DND-41 (cell line): ENCODE measurements around the gene RASAL2.

ENCODE experiments used
- ATAC-seq: fragments of 200-7000 bp; cut with Tn5 transposase; 3 replicates; pipeline ENCODE4 v1.9.1; 2021; ENCODE audit warnings: low read depth; ENCODE audit not compliant: insufficient read depth
- DNase-seq: peaks from one replicate; pipeline ENCODE4 v3.0.0-alpha.2; 2020
- H2AFZ ChIP-seq: 2 replicates; pipeline ENCODE4 v1.6.0; 2012; ENCODE audit warnings: low read depth, low read length
- H3K27ac ChIP-seq: 2 replicates; pipeline ENCODE4 v1.5.1; 2012; ENCODE audit warnings: low read length, inconsistent platforms
- H3K27me3 ChIP-seq: fragments of 200-600 bp; sonication (generic); 2 replicates; pipeline ENCODE4 v1.6.0; 2012; ENCODE audit warnings: low read length, mild to moderate bottlenecking, inconsistent platforms; ENCODE audit not compliant: insufficient read depth, poor library complexity
- H3K36me3 ChIP-seq: 2 replicates; pipeline ENCODE4 v1.5.1; 2012; ENCODE audit warnings: low read length, inconsistent platforms; ENCODE audit not compliant: insufficient read depth
- H3K4me1 ChIP-seq: 2 replicates; pipeline ENCODE4 v1.5.1; 2012; ENCODE audit warnings: mild to moderate bottlenecking, low read length; ENCODE audit not compliant: insufficient read depth
- H3K4me2 ChIP-seq: 2 replicates; pipeline ENCODE4 v1.6.0; 2012; ENCODE audit warnings: mild to moderate bottlenecking, moderate library complexity, low read length, inconsistent platforms; ENCODE audit not compliant: insufficient read depth
- H3K4me3 ChIP-seq, 2 experiments: fragments of 200-600 bp in 1 of 2; shearing (Covaris generic) in 1 of 2; 2 replicates each; pipeline ENCODE4 v1.5.1; 2012 to 2016; ENCODE audit warnings: inconsistent platforms in 2 of 2, low read length in 2 of 2, mild to moderate bottlenecking in 2 of 2, low read depth in 1 of 2, moderate library complexity in 1 of 2
- H3K79me2 ChIP-seq: 2 replicates; pipeline ENCODE4 v1.6.0; 2012; ENCODE audit warnings: low read length, inconsistent platforms; ENCODE audit not compliant: insufficient read depth
- H3K9ac ChIP-seq: 2 replicates; pipeline ENCODE4 v1.6.0; 2012; ENCODE audit warnings: low read depth, mild to moderate bottlenecking, inconsistent platforms, low read length, moderate library complexity
- H3K9me3 ChIP-seq: 2 replicates; pipeline ENCODE4 v1.5.1; 2012; ENCODE audit warnings: low read length, moderate library complexity, mild to moderate bottlenecking, inconsistent platforms; ENCODE audit not compliant: insufficient read depth, severe bottlenecking
- H4K20me1 ChIP-seq: 2 replicates; pipeline ENCODE4 v1.6.0; 2012; ENCODE audit warnings: low read length; ENCODE audit not compliant: insufficient read depth
- EZH2 ChIP-seq: IDR thresholded peaks from 3 replicates; pipeline ENCODE4 v1.6.1; 2012; ENCODE audit warnings: borderline replicate concordance, low read depth, mild to moderate bottlenecking, moderate library complexity, low read length, inconsistent platforms; ENCODE audit not compliant: severe bottlenecking
- TF ChIP-seq, protein P1 (sequence below): IDR thresholded peaks from 2 replicates; pipeline ENCODE4 v1.5.1; 2012; ENCODE audit warnings: borderline replicate concordance, low read length, moderate library complexity, mild to moderate bottlenecking; ENCODE audit not compliant: poor library complexity, severe bottlenecking; ENCODE audit errors: extremely low read depth

Gene RASAL2

GRCh38 chr1:178121883-178122282, 28.0 kb downstream of the RASAL2 start:
- Histone ChIP-seq H3K4me2 (no peak overlapping the region), H3K27ac (no peak overlapping the region), H3K4me1 (no peaks in the 10 kb centered on the region), H3K9me3 (no peaks in the 10 kb centered on the region), H2AFZ (no peak overlapping the region), H4K20me1 (no peaks in the 10 kb centered on the region), H3K36me3 (no peaks in the 10 kb centered on the region), H3K79me2 (no peaks in the 10 kb centered on the region), H3K9ac (no peak overlapping the region), H3K27me3 (no peaks in the 10 kb centered on the region), H3K4me3 (no peak overlapping the region)
- TF ChIP-seq EZH2: no peak
- TF ChIP-seq, protein P1, sequence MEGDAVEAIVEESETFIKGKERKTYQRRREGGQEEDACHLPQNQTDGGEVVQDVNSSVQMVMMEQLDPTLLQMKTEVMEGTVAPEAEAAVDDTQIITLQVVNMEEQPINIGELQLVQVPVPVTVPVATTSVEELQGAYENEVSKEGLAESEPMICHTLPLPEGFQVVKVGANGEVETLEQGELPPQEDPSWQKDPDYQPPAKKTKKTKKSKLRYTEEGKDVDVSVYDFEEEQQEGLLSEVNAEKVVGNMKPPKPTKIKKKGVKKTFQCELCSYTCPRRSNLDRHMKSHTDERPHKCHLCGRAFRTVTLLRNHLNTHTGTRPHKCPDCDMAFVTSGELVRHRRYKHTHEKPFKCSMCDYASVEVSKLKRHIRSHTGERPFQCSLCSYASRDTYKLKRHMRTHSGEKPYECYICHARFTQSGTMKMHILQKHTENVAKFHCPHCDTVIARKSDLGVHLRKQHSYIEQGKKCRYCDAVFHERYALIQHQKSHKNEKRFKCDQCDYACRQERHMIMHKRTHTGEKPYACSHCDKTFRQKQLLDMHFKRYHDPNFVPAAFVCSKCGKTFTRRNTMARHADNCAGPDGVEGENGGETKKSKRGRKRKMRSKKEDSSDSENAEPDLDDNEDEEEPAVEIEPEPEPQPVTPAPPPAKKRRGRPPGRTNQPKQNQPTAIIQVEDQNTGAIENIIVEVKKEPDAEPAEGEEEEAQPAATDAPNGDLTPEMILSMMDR: no peak
- ATAC-seq (no peak), DNase-seq (no peak)

DNA sequence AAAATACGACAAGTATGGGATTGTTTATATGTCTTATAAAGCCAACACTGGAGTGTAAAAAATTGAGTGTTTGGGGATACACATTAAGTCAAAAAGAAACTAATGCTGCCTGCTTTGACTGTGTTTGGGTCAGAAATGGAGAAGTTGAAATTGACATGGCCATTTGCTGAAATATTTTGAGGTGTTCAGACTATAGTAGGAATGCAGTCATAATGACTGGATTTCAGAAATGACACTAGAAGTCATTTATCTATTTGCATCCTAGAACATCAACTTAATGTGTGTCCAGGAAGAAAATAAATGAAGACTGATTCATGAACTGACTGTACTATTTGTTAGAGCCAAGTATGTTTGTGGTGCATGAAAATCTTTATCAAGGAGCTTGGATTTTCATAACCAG, 28.4 kb downstream of the RASAL2 start:
- no peaks in the 10 kb centered on the region for H3K79me2 ChIP-seq
- no peak for ATAC-seq

GRCh38 chr1:178124115-178124514, 30.2 kb downstream of the RASAL2 start:
- Histone ChIP-seq H2AFZ (no peak overlapping the region), H3K27ac (no peak overlapping the region), H3K9me3 (no peaks in the 10 kb centered on the region), H3K4me1 (no peaks in the 10 kb centered on the region), H3K9ac (no peak overlapping the region), H4K20me1 (no peaks in the 10 kb centered on the region), H3K36me3 (no peaks in the 10 kb centered on the region), H3K4me3 (no peak overlapping the region), H3K27me3 (peaks cover 2% of the 10 kb centered on the region), H3K4me2 (no peak overlapping the region), H3K79me2 (no peaks in the 10 kb centered on the region)
- no peak for DNase-seq
- no peak for TF ChIP-seq EZH2
- TF ChIP-seq, protein P1: no peak
- ATAC-seq: no peak

More for the DNA sequence above, 28.4 kb downstream of the RASAL2 start:
- Histone ChIP-seq H2AFZ (no peak overlapping the region), H3K4me3 (no peak overlapping the region), H3K36me3 (no peaks in the 10 kb centered on the region), H4K20me1 (no peaks in the 10 kb centered on the region), H3K9me3 (no peaks in the 10 kb centered on the region), H3K4me2 (no peak overlapping the region), H3K9ac (no peak overlapping the region), H3K4me1 (no peaks in the 10 kb centered on the region), H3K27ac (no peak overlapping the region), H3K27me3 (no peaks in the 10 kb centered on the region)
- TF ChIP-seq, protein P1: no peak
- no peak for TF ChIP-seq EZH2
- DNase-seq: no peak

DNA sequence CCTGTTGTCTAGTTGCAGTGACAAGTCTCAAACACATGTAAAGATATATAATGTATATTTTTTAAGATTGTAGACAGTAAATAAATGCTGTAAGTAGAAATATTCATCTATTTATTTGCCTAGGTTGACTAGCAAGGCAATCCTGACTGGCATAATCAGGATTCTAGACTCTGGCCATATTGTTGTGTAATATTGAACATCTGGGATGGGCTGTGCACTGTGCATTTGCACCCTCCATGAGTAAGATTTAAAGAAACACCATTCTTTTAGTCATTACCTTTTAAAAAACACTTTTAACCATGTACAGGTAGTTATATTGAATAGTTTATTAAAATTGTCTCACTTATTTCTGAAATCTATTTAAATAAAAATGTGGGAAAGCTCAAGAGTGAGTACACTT, 32.4 kb downstream of the RASAL2 start:
- Histone ChIP-seq H3K9me3 (no peaks in the 10 kb centered on the region), H3K4me3 (no peak overlapping the region), H3K4me1 (no peaks in the 10 kb centered on the region), H3K9ac (no peak overlapping the region), H2AFZ (no peak overlapping the region), H3K79me2 (no peaks in the 10 kb centered on the region), H3K4me2 (no peak overlapping the region), H3K27ac (no peak overlapping the region), H4K20me1 (no peaks in the 10 kb centered on the region), H3K36me3 (no peaks in the 10 kb centered on the region), H3K27me3 (peaks cover 2% of the 10 kb centered on the region)
- DNase-seq (no peak), ATAC-seq (no peak)
- TF ChIP-seq, protein P1: no peak
- TF ChIP-seq EZH2: no peak
